Measurements from ENCODE around the gene PLEKHA3.

Gene PLEKHA3

DNA sequence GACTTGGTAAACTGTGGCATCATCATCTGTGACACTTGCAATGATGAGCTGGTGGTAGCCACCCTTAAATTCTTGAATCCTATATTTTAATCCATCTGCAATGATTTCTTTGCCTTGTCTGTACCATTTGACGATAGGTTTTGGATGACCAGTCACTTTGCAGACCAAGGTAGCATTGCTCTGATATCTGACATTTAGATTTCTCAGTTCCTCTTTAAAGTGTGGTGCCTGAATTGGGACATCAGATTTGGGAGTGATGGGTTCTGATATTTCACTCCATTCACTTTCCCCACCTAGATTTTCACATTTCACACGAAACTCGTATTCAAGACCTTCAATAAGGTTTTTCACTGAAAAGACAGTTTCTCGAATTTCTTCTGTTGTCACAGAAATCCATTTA, 55.8 kb downstream of the PLEKHA3 start:
- no peak overlapping the region for H3K27ac ChIP-seq (ENCODE audit: low read depth, low read length, poor library complexity, severe bottlenecking)
- no peaks in the 10 kb centered on the region for H3K79me2 ChIP-seq (ENCODE audit: insufficient read depth, low read length)
- no peak overlapping the region for H3K9ac ChIP-seq (ENCODE audit: low read length)
- H3K4me2 ChIP-seq (ENCODE audit: low read length) = no peak overlapping the region
- no peaks in the 10 kb centered on the region for H3F3A ChIP-seq (ENCODE audit: insufficient read depth, low read length)
- no peaks in the 10 kb centered on the region for H3K9me2 ChIP-seq (ENCODE audit: low read depth, low read length)
- H2AFZ ChIP-seq (ENCODE audit: low read length) = no peak overlapping the region
- TF ChIP-seq, protein P1, sequence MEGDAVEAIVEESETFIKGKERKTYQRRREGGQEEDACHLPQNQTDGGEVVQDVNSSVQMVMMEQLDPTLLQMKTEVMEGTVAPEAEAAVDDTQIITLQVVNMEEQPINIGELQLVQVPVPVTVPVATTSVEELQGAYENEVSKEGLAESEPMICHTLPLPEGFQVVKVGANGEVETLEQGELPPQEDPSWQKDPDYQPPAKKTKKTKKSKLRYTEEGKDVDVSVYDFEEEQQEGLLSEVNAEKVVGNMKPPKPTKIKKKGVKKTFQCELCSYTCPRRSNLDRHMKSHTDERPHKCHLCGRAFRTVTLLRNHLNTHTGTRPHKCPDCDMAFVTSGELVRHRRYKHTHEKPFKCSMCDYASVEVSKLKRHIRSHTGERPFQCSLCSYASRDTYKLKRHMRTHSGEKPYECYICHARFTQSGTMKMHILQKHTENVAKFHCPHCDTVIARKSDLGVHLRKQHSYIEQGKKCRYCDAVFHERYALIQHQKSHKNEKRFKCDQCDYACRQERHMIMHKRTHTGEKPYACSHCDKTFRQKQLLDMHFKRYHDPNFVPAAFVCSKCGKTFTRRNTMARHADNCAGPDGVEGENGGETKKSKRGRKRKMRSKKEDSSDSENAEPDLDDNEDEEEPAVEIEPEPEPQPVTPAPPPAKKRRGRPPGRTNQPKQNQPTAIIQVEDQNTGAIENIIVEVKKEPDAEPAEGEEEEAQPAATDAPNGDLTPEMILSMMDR (IDR thresholded peaks at IDR 0.05; ENCODE audit: low read length) = no peak
- H3K9me3 ChIP-seq (ENCODE audit: low read length) = no peaks in the 10 kb centered on the region
- no peaks in the 10 kb centered on the region for H3K27me3 ChIP-seq (ENCODE audit: insufficient read depth, low read length)
- H3K36me3 ChIP-seq (ENCODE audit: insufficient read depth, low read length) = peaks cover 100% of the 10 kb centered on the region
- H3K4me1 ChIP-seq (ENCODE audit: insufficient read depth, low read length, severe bottlenecking) = no peaks in the 10 kb centered on the region
- no peaks in the 10 kb centered on the region for H4K20me1 ChIP-seq (ENCODE audit: insufficient read depth, low read length)
- no peak overlapping the region for H3K4me3 ChIP-seq (ENCODE audit: low read depth, low read length, poor library complexity, severe bottlenecking)

DNA sequence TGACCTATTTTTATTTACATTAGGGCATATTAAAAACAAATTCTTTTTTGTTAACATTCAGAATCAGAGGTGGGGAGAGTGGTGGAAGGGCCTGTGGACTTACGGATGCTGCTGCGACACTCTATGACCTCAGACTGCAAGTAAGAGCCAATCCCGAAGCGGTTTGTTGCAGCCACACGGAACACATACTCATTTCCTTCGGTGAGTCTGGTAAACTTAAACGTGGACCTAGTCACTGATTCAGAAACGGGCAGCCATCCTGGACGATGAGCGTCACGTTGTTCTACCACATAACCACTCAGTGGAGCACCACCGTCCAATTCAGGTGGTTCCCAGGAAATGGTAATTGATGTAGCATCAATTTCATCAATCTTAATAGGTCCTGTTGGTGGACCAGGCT, 61.9 kb downstream of the PLEKHA3 start:
- TF ChIP-seq, protein P1 (IDR thresholded peaks at IDR 0.05; ENCODE audit: low read length) = no peak
- no peak for TF ChIP-seq EZH2 (IDR thresholded peaks at IDR 0.05; ENCODE audit: borderline replicate concordance, low read length)
- no peak overlapping the region for H2AFZ ChIP-seq (ENCODE audit: low read length)
- H3F3A ChIP-seq (ENCODE audit: insufficient read depth, low read length) = no peaks in the 10 kb centered on the region
- H3K27ac ChIP-seq (ENCODE audit: low read depth, low read length, poor library complexity, severe bottlenecking) = no peak overlapping the region
- H3K79me2 ChIP-seq (ENCODE audit: insufficient read depth, low read length) = no peaks in the 10 kb centered on the region
- peaks cover 14% of the 10 kb centered on the region for H3K4me1 ChIP-seq (ENCODE audit: insufficient read depth, low read length, severe bottlenecking)
- H3K9ac ChIP-seq (ENCODE audit: low read length) = no peak overlapping the region
- no peaks in the 10 kb centered on the region for H3K27me3 ChIP-seq (ENCODE audit: insufficient read depth, low read length)
- H3K4me3 ChIP-seq (ENCODE audit: low read depth, low read length, poor library complexity, severe bottlenecking) = no peak overlapping the region
- H3K9me2 ChIP-seq (ENCODE audit: low read depth, low read length) = no peaks in the 10 kb centered on the region
- no peaks in the 10 kb centered on the region for H4K20me1 ChIP-seq (ENCODE audit: insufficient read depth, low read length)
- H3K4me2 ChIP-seq (ENCODE audit: low read length) = no peak overlapping the region
- no peaks in the 10 kb centered on the region for H3K9me3 ChIP-seq (ENCODE audit: low read length)
- H3K36me3 ChIP-seq (ENCODE audit: insufficient read depth, low read length) = peaks cover 97% of the 10 kb centered on the region

DNA sequence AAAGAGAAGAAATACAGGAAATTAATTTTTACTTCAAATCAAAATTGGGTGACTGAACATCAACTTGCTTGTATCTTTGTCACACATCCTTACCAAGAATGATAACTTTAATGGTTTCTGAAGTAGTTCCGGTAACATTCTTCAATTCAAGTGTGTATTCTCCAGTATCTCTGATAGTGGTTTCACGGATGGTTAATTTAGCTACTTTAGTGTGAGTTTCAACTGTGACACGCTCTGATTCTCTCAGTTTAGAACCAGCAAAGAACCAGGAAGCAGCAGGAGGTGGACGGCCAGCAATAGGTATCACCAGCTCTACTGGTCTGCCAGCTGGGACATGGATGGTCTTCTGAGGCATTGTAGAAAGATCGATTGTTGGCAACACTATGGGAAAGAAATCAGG, 62.3 kb downstream of the PLEKHA3 start:
- no peak overlapping the region for H3K9ac ChIP-seq (ENCODE audit: low read length)
- H3K4me3 ChIP-seq (ENCODE audit: low read depth, low read length, poor library complexity, severe bottlenecking) = no peak overlapping the region
- H2AFZ ChIP-seq (ENCODE audit: low read length) = no peak overlapping the region
- no peaks in the 10 kb centered on the region for H3K27me3 ChIP-seq (ENCODE audit: insufficient read depth, low read length)
- no peaks in the 10 kb centered on the region for H3K9me2 ChIP-seq (ENCODE audit: low read depth, low read length)
- no peaks in the 10 kb centered on the region for H3F3A ChIP-seq (ENCODE audit: insufficient read depth, low read length)
- H3K4me1 ChIP-seq (ENCODE audit: insufficient read depth, low read length, severe bottlenecking) = peaks cover 14% of the 10 kb centered on the region
- no peaks in the 10 kb centered on the region for H3K9me3 ChIP-seq (ENCODE audit: low read length)
- H3K79me2 ChIP-seq (ENCODE audit: insufficient read depth, low read length) = no peaks in the 10 kb centered on the region
- H4K20me1 ChIP-seq (ENCODE audit: insufficient read depth, low read length) = no peaks in the 10 kb centered on the region
- TF ChIP-seq, protein P1 (IDR thresholded peaks at IDR 0.05; ENCODE audit: low read length) = no peak
- no peak for TF ChIP-seq EZH2 (IDR thresholded peaks at IDR 0.05; ENCODE audit: borderline replicate concordance, low read length)
- no peak overlapping the region for H3K27ac ChIP-seq (ENCODE audit: low read depth, low read length, poor library complexity, severe bottlenecking)
- no peak overlapping the region for H3K4me2 ChIP-seq (ENCODE audit: low read length)
- H3K36me3 ChIP-seq (ENCODE audit: insufficient read depth, low read length) = peaks cover 97% of the 10 kb centered on the region

Measured in OCI-LY1 (cell line).